Spleen (tissue), 11 donors: ENCODE data around the gene EIF2B2. TPM values are rescaled to one million over a fixed set of nuclear protein-coding genes. Genes with fewer than 3 reads are reported as not detected.

Experiments used
- DNase-seq: peaks from one replicate; pipeline ENCODE4 v3.0.0-alpha.2; 2020
- H3K27ac ChIP-seq, 8 donors: fragments of 200-600 bp; sonication (generic) in 7 of 8; 1 replicate in 4 of 8; 2 replicates in 4 of 8; pipeline versions ENCODE4 v1.5.0 to v1.8.0; 2016 to 2021; ENCODE audit warnings: inconsistent platforms in 4 of 8, mild to moderate bottlenecking in 4 of 8, moderate library complexity in 1 of 8
- H3K27me3 ChIP-seq, 7 donors: fragments of 200-600 bp; sonication (generic) in 6 of 7; replicated peaks in 1 of 7; 1 replicate in 4 of 7; 2 replicates in 3 of 7; pipeline versions ENCODE4 v1.5.0 to v1.8.0; 2016 to 2021; ENCODE audit warnings: inconsistent platforms in 3 of 7, mild to moderate bottlenecking in 1 of 7
- H3K36me3 ChIP-seq, 6 donors: fragments of 200-600 bp; sonication (generic) in 5 of 6; 1 replicate in 4 of 6; 2 replicates in 2 of 6; pipeline versions ENCODE4 v1.5.0 to v1.8.0; 2016 to 2021; ENCODE audit warnings: inconsistent platforms in 2 of 6
- H3K4me1 ChIP-seq, 6 donors: fragments of 200-600 bp; sonication (generic) in 5 of 6; 1 replicate in 3 of 6; 2 replicates in 3 of 6; pipeline versions ENCODE4 v1.5.0 to v1.8.0; 2016 to 2021; ENCODE audit warnings: inconsistent platforms in 3 of 6
- H3K4me3 ChIP-seq, 8 donors: fragments of 200-600 bp; sonication (generic) in 7 of 8; 1 replicate in 4 of 8; 2 replicates in 4 of 8; pipeline versions ENCODE4 v1.5.0 to v1.8.0; 2016 to 2021; ENCODE audit warnings: inconsistent platforms in 4 of 8, mild to moderate bottlenecking in 4 of 8, moderate library complexity in 2 of 8
- H3K9me3 ChIP-seq, 8 donors: fragments of 200-600 bp; sonication (generic) in 7 of 8; 1 replicate in 4 of 8; 2 replicates in 4 of 8; pipeline versions ENCODE4 v1.5.0 to v1.8.0; 2016 to 2021; ENCODE audit warnings: inconsistent platforms in 4 of 8
- CTCF ChIP-seq, 11 experiments: fragments of 200-600 bp in 7 of 11; fragments of 450-650 bp in 4 of 11; sonication (generic) in 4 of 11; IDR thresholded peaks in 8 of 11; conservative IDR thresholded peaks in 3 of 11; 1 replicate in 7 of 11; 2 replicates in 4 of 11; pipeline versions ENCODE4 v1.4.0 to v1.8.0; 2016 to 2021; ENCODE audit warnings: antibody characterized with exemption in 11 of 11, inconsistent platforms in 4 of 11, mild to moderate bottlenecking in 1 of 11
- POLR2A ChIP-seq, 3 donors: fragments of 450-650 bp; IDR thresholded peaks; one replicate each; pipeline ENCODE4 v1.5.1; 2017; ENCODE audit warnings: antibody characterized with exemption in 3 of 3, mild to moderate bottlenecking in 1 of 3
- POLR2AphosphoS5 ChIP-seq, 3 donors: sonication (generic); formaldehyde crosslinking; IDR thresholded peaks; one replicate each; pipeline ENCODE4 v1.5.1; 2017; ENCODE audit warnings: antibody characterized with exemption in 3 of 3
- WGBS, 5 donors: extraction: QIAGEN DNeasy Blood & Tissue Kit in 3 of 5; methylation state at CpG; one replicate each; pipeline versions ENCODE4 v1.1.5 to v1.1.7; 2013 to 2018; 5-methylcytosine and 5-hydroxymethylcytosine counted together
- intact Hi-C: fragments of 100-400 bp; cut with DNase I; formaldehyde crosslinking; loops from one replicate; pipeline ENCODE4 v1.15.0; 2023; ENCODE audit warnings: low total_unique reads
- polyA plus RNA-seq, 3 donors: library from polyadenylated mRNA; stranded (reverse); fragments of 200-250 nt; gene quantifications; one replicate each; pipeline ENCODE4 v1.2.1, GENCODE V29; 2013
- total RNA-seq, 7 donors: library from RNA; depleted of rRNA in 3 of 7; stranded (reverse); fragments of >200 nt in 3 of 7; fragmentation: NEBNext Ultra II Directional in 4 of 7; extraction: Animal tissue kit (Norgen Biotek cat#: 25700) in 4 of 7; gene quantifications; one replicate each; pipeline versions ENCODE4 v1.1.0 to v1.2.1, GENCODE V29; 2016 to 2021
- donor health status: healthy with polysubstance abuse.
- donor health status: DM: no; HTN: no; CAD: no; lungs with moderate emphysema.
- donor health status: DM: no; HTN: no; CAD: no.
- donor health status: Bipolar disorder and iron deficiency.
- donor health status: healthy.
- donor health status: DM: no; HTN: no; CAD: no.
- donor health status: DM: yes; HTN: yes; CAD: no.

Gene EIF2B2
- total and polyA plus RNA-seq, 10 donors: 16.0 to 38.1 (median 25.8) TPM

- Histone ChIP-seq H3K4me3 (no peak overlapping the region), H3K27me3 (peaks cover 0 to 8% (median 0%) of the 10 kb centered on the region in 7 donors), H3K36me3 (no peaks in the 10 kb centered on the region), H3K27ac (no peak overlapping the region), H3K4me1 (peaks cover 0 to 29% (median 15%) of the 10 kb centered on the region in 6 donors), H3K9me3 (no peaks in the 10 kb centered on the region)
- intact Hi-C loops: no loop called here
- TF ChIP-seq POLR2AphosphoS5 (IDR thresholded peaks at IDR 0.05) (no peak), POLR2A (IDR thresholded peaks at IDR 0.05) (no peak), CTCF (IDR thresholded peaks at IDR 0.05 in 8 of 11, conservative IDR thresholded peaks at IDR 0.05 in 3 of 11) (no peak)
- WGBS, 5 donors: 80 to 88% (median 87%) methylated on average over 4 of the region's 4 CpGs
- no peak for DNase-seq
These were observed 42.0 kb upstream of the EIF2B2 start for GRCh38 chr14:74960736-74961135.

GRCh38 chr14:74961238-74961911 lies 41.3 kb upstream of the EIF2B2 start:
- DNase-seq: no peak
- Histone ChIP-seq H3K9me3 (no peaks in the 10 kb centered on the region), H3K4me1 (peaks cover 0 to 24% (median 13%) of the 10 kb centered on the region in 6 donors), H3K4me3 (no peak overlapping the region), H3K27ac (no peak overlapping the region), H3K27me3 (peaks cover 0 to 2% (median 0%) of the 10 kb centered on the region in 7 donors), H3K36me3 (no peaks in the 10 kb centered on the region)
- TF ChIP-seq CTCF (IDR thresholded peaks at IDR 0.05 in 8 of 11, conservative IDR thresholded peaks at IDR 0.05 in 3 of 11) (no peak), POLR2A (IDR thresholded peaks at IDR 0.05) (no peak), POLR2AphosphoS5 (IDR thresholded peaks at IDR 0.05) (no peak)
- intact Hi-C loops: no loop called here
- WGBS, 5 donors: 69 to 88% (median 78%) methylated on average over 5 of the region's 5 CpGs

GRCh38 chr14:74962046-74962445 lies 40.7 kb upstream of the EIF2B2 start:
- TF ChIP-seq CTCF (IDR thresholded peaks at IDR 0.05 in 8 of 11, conservative IDR thresholded peaks at IDR 0.05 in 3 of 11) (no peak), POLR2AphosphoS5 (IDR thresholded peaks at IDR 0.05) (no peak), POLR2A (IDR thresholded peaks at IDR 0.05) (no peak)
- H3K27me3 ChIP-seq: no peaks in the 10 kb centered on the region
- WGBS, 5 donors: 24 to 55% (median 44%) methylated on average over 11 of the region's 11 CpGs
- peaks cover 0 to 24% (median 13%) of the 10 kb centered on the region in 6 donors for H3K4me1 ChIP-seq
- H3K36me3 ChIP-seq: no peaks in the 10 kb centered on the region
- H3K4me3 ChIP-seq: no peak overlapping the region
- no peaks in the 10 kb centered on the region for H3K9me3 ChIP-seq
- intact Hi-C loops: no loop called here
- H3K27ac ChIP-seq: no peak overlapping the region
- no peak for DNase-seq

- no peak overlapping the region for H3K4me3 ChIP-seq
- H3K27me3 ChIP-seq: no peaks in the 10 kb centered on the region
- H3K36me3 ChIP-seq: no peaks in the 10 kb centered on the region
- peaks cover 0 to 24% (median 13%) of the 10 kb centered on the region in 6 donors for H3K4me1 ChIP-seq
- DNase-seq: no peak
- intact Hi-C loops: no loop called here
- WGBS, 5 donors: 41 to 56% (median 48%) methylated on average over 8 of the region's 8 CpGs
- H3K27ac ChIP-seq: peak overlapping the region in 2 of 8 donors; percentile 8 to 34
- TF ChIP-seq CTCF (IDR thresholded peaks at IDR 0.05 in 8 of 11, conservative IDR thresholded peaks at IDR 0.05 in 3 of 11) (no peak), POLR2A (IDR thresholded peaks at IDR 0.05) (no peak), POLR2AphosphoS5 (IDR thresholded peaks at IDR 0.05) (no peak)
- H3K9me3 ChIP-seq: no peaks in the 10 kb centered on the region
These were observed 40.2 kb upstream of the EIF2B2 start for GRCh38 chr14:74962493-74962892.
